Common myeloid progenitor, CD34-positive (primary cell): ENCODE data around the gene TOX3.

ENCODE experiments used
- CTCF ChIA-PET: fragments of 350-600 bp; sonication (Branson Sonifier 250); formaldehyde crosslinking; loops from one replicate; lab custom pipeline; 2021; ENCODE audit warnings: antibody characterized with exemption; lab: Charles Lee
- POLR2A ChIA-PET: fragments of 350-600 bp; sonication (Branson Sonifier 250); formaldehyde crosslinking; loops from one replicate; lab custom pipeline; 2021; ENCODE audit warnings: antibody characterized with exemption; lab: Charles Lee
- DNase-seq, 3 donors: peaks; one replicate each; pipeline versions ENCODE4 v3.0.0 to v3.0.0-alpha.2; 2013
- H3K27ac ChIP-seq, 2 experiments: 1 replicate in 1 of 2; 2 replicates in 1 of 2; pipeline ENCODE4 v1.7.0; 2013; ENCODE audit warnings: inconsistent platforms in 2 of 2, low read length in 2 of 2, mild to moderate bottlenecking in 2 of 2, low read depth in 1 of 2, moderate library complexity in 1 of 2; ENCODE audit not compliant: severe bottlenecking in 2 of 2, insufficient read depth in 1 of 2, poor library complexity in 1 of 2
- H3K27me3 ChIP-seq, 5 experiments: replicated peaks in 2 of 5; 1 replicate in 3 of 5; 2 replicates in 2 of 5; pipeline versions ENCODE4 v1.6.1 to v1.7.0; 2013; ENCODE audit warnings: low read length in 4 of 5, mild to moderate bottlenecking in 2 of 5, moderate library complexity in 2 of 5, inconsistent platforms in 1 of 5; ENCODE audit not compliant: insufficient read depth in 5 of 5, control insufficient read depth in 4 of 5
- H3K36me3 ChIP-seq, 4 experiments: 1 replicate in 2 of 4; 2 replicates in 2 of 4; pipeline versions ENCODE4 v1.6.1 to v1.7.0; 2013; ENCODE audit warnings: low read length in 3 of 4, control low read depth in 1 of 4, mild to moderate bottlenecking in 1 of 4; ENCODE audit not compliant: control insufficient read depth in 4 of 4, insufficient read depth in 4 of 4
- H3K4me1 ChIP-seq, 4 experiments: 1 replicate in 3 of 4; 2 replicates in 1 of 4; pipeline versions ENCODE4 v1.6.1 to v1.7.1; 2013; ENCODE audit warnings: low read length in 3 of 4, mild to moderate bottlenecking in 3 of 4, control low read depth in 1 of 4, inconsistent platforms in 1 of 4, moderate library complexity in 1 of 4; ENCODE audit not compliant: control insufficient read depth in 4 of 4, insufficient read depth in 4 of 4; ENCODE audit errors: control extremely low read depth in 1 of 4
- H3K4me3 ChIP-seq, 7 experiments: 1 replicate in 4 of 7; 2 replicates in 3 of 7; pipeline versions ENCODE4 v1.5.1 to v1.7.0; 2013; ENCODE audit warnings: mild to moderate bottlenecking in 7 of 7, low read length in 6 of 7, moderate library complexity in 6 of 7, inconsistent platforms in 2 of 7, low read depth in 2 of 7, control low read depth in 1 of 7; ENCODE audit not compliant: insufficient read depth in 4 of 7, control insufficient read depth in 1 of 7; ENCODE audit errors: extremely low read depth in 1 of 7
- H3K9me3 ChIP-seq, 5 experiments: 1 replicate in 4 of 5; 2 replicates in 1 of 5; pipeline versions ENCODE4 v1.6.1 to v1.7.1; 2013; ENCODE audit warnings: low read length in 4 of 5, mild to moderate bottlenecking in 2 of 5, inconsistent platforms in 1 of 5, low read depth in 1 of 5, moderate library complexity in 1 of 5; ENCODE audit not compliant: control insufficient read depth in 4 of 5, insufficient read depth in 2 of 5; ENCODE audit errors: control extremely low read depth in 1 of 5
- WGBS: methylation state at CpG from one replicate; pipeline ENCODE4 v1.1.5; 2013; ENCODE audit not compliant: insufficient coverage; 5-methylcytosine and 5-hydroxymethylcytosine counted together

Gene TOX3

DNA sequence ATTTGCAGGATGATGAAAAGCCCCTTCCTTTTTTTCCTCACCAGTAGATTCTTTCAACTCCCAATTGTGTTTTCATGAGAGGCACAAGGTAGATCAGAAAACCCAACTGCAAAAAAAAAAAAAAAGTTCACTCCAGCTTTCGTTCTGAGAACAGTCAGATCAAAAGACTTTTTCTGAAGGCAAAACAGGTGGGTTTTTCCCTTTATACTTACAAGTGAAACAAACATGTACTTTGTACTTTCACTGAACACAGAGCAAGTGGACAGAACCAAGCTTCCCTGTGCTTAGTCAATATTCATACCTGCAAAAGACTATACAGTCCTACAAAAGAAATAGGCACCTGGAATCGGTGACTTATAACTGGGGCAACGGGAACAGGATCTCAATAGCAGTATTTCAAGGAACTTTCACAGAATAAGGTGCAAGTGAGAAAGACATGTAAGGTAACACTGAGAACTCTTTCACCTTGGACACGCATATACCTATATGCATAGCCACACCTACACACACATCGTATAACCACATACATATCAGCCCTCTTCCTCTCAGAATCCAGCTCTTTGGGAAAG is 54.1 kb downstream of the TOX3 start:
- H3K9me3 ChIP-seq, result no peaks in the 10 kb centered on the region
- no peaks in the 10 kb centered on the region for H3K4me1 ChIP-seq
- DNase-seq, result no peak
- ChIA-PET CTCF (no interaction called here), POLR2A (no interaction called here)
- H3K27ac ChIP-seq, result no peak overlapping the region
- H3K4me3 ChIP-seq, result no peak overlapping the region
- WGBS, result 100% methylated on average over 1 of the region's 5 CpGs
- no peaks in the 10 kb centered on the region for H3K27me3 ChIP-seq
- H3K36me3 ChIP-seq, result no peaks in the 10 kb centered on the region

DNA sequence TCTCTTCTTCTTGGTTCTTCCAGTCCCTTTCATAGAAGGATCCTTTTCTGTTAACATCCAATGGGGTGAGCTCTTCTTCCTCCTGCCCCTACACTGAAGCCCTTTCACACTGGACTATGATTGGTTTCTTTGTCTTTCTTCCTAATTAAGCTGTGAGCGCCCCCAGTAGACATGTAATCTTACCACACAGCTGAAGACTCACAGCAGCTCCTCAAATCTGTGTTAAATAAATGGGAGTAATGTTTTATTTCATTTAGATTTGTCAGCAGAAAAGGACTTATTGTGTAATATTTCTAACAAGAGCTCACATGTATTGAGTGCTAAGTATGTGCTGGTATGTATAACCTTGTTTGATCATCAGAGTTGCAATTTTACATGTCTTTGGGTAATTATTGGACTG is 55.7 kb downstream of the TOX3 start:
- WGBS, result no CpG with 5 or more reads among the region's 1 CpG
- no peaks in the 10 kb centered on the region for H3K36me3 ChIP-seq
- H3K27ac ChIP-seq, result no peak overlapping the region
- no peak for DNase-seq
- H3K4me1 ChIP-seq, result no peaks in the 10 kb centered on the region
- CTCF ChIA-PET, result no interaction called here
- no peaks in the 10 kb centered on the region for H3K9me3 ChIP-seq
- POLR2A ChIA-PET, result no interaction called here
- H3K27me3 ChIP-seq, result no peaks in the 10 kb centered on the region
- no peak overlapping the region for H3K4me3 ChIP-seq

DNA sequence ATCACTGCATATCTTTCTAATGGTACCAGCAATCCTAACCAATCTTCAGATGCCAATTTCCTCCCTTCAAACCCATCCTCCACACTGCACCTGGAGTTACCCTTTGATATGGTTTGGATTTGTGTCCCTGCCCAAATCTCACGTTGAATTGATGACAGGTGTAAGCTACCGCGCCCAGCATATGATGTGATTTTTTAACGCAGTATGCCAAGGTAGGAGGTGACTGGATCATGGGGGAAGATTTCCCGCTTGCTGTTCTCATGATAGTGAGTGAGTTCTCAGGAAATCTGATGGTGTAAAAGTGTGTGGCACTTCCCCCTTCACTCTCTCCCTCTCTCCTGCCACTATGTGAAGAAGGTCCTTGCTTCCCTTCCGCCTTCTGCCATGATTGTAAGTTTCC is 57.0 kb downstream of the TOX3 start:
- H3K36me3 ChIP-seq, result no peaks in the 10 kb centered on the region
- H3K9me3 ChIP-seq, result no peaks in the 10 kb centered on the region
- H3K27me3 ChIP-seq, result no peaks in the 10 kb centered on the region
- no peak for DNase-seq
- no peak overlapping the region for H3K4me3 ChIP-seq
- CTCF ChIA-PET, result no interaction called here
- POLR2A ChIA-PET, result no interaction called here
- 100% methylated on average over 4 of the region's 6 CpGs for WGBS
- H3K4me1 ChIP-seq, result no peaks in the 10 kb centered on the region
- no peak overlapping the region for H3K27ac ChIP-seq

GRCh38 chr16:52488837-52489289 is 58.1 kb downstream of the TOX3 start:
- H3K9me3 ChIP-seq, result peaks cover 0 to 1% (median 0%) of the 10 kb centered on the region in 5 experiments
- POLR2A ChIA-PET, result no interaction called here
- H3K27me3 ChIP-seq, result no peaks in the 10 kb centered on the region
- H3K27ac ChIP-seq, result no peak overlapping the region
- DNase-seq, result no peak
- no peaks in the 10 kb centered on the region for H3K36me3 ChIP-seq
- CTCF ChIA-PET, result no interaction called here
- no peak overlapping the region for H3K4me3 ChIP-seq
- no peaks in the 10 kb centered on the region for H3K4me1 ChIP-seq

DNA sequence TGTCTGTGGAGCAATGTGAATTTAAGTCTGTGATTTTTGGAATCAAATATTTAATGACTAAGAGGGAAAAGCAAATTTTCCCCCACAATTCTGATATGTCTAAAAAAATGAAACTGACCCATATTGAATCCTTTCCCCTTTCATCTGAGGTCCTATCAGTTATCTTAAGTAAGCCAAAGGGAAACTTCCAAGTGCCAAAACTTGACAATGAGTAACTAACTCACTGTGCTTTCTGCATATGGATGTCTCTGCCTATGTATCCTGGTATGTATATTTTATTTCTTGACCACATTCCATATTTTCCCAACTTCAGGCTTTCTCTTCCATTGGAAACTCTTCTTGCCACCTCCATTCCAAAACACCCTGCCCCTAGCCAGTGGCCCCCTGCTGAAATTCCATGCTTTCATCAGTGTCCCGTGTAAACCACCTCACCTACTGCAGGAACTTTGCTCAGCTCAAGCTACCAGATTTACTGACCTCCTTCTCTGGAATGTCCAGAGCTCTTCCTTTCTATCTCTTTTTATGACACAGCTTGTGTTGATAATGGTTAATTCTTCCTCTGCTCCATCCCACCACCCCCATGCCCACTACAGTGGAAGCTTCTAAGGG is 59.0 kb downstream of the TOX3 start:
- whole genome bisulfite sequencing, result no CpG with 5 or more reads among the region's 1 CpG

DNA sequence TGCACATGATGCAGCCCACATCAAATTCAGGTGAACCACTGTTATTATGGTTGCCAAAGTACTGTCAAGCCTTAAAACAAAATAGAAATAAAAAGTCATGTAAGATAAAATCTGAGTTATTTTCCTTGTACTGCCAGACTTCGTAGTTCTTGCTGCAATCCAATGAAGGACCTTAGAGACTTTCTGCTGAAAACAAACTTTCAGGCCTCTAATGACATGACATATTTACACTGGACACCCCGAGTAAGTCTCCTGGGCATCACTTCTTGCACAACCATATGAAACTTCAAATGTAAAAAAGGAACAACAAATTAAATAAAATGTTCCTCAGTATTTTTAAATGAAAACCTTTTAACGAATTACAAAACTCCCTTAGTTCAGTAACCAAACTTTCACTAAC is 66.7 kb downstream of the TOX3 start:
- WGBS, result 90% methylated on average over 2 of the region's 3 CpGs
- H3K27me3 ChIP-seq, result no peaks in the 10 kb centered on the region
- DNase-seq, result no peak
- no peak overlapping the region for H3K27ac ChIP-seq
- H3K4me1 ChIP-seq, result no peaks in the 10 kb centered on the region
- H3K36me3 ChIP-seq, result no peaks in the 10 kb centered on the region
- CTCF ChIA-PET, result no interaction called here
- no peak overlapping the region for H3K4me3 ChIP-seq
- peaks cover 0 to 1% (median 0%) of the 10 kb centered on the region in 5 experiments for H3K9me3 ChIP-seq
- POLR2A ChIA-PET, result no interaction called here

More for the DNA sequence above, 59.0 kb downstream of the TOX3 start:
- peaks cover 0 to 1% (median 0%) of the 10 kb centered on the region in 5 experiments for H3K9me3 ChIP-seq
- H3K27me3 ChIP-seq, result no peaks in the 10 kb centered on the region
- H3K27ac ChIP-seq, result no peak overlapping the region
- ChIA-PET POLR2A (no interaction called here), CTCF (no interaction called here)
- H3K36me3 ChIP-seq, result no peaks in the 10 kb centered on the region
- H3K4me1 ChIP-seq, result no peaks in the 10 kb centered on the region
- no peak for DNase-seq
- H3K4me3 ChIP-seq, result no peak overlapping the region

DNA sequence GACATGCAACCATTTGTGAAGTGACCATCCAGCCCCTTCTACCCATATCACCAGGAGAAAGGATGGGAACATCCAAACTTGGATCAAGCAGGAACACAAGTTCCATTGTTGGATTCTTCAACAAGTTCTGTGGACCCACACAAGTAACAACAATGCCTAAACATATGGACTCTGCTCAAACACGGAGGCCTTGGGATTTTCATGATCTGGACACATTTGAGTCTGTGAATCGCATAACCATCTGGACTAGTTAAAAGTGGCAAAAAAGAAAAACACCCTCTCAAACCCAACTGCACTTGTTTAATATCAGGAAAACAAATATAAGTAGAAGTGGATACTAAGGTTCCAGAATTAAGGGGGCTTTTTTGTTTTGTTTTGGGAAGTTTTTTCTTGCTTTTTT is 70.8 kb downstream of the TOX3 start:
- ChIA-PET CTCF (no interaction called here), POLR2A (no interaction called here)
- no peak for DNase-seq
- H3K4me1 ChIP-seq, result no peaks in the 10 kb centered on the region
- no peak overlapping the region for H3K4me3 ChIP-seq
- H3K27me3 ChIP-seq, result no peaks in the 10 kb centered on the region
- H3K27ac ChIP-seq, result no peak overlapping the region
- WGBS, result no CpG with 5 or more reads among the region's 2 CpGs
- H3K36me3 ChIP-seq, result no peaks in the 10 kb centered on the region
- H3K9me3 ChIP-seq, result no peaks in the 10 kb centered on the region
